Cardiac muscle cell (in vitro differentiated cells and primary cell): Measurements from ENCODE around the gene KIF14. TPM values are rescaled to one million over a fixed set of nuclear protein-coding genes. Genes with fewer than 3 reads are reported as not detected.

Experiments used
- DNase-seq, 2 donors: peaks; one replicate each; pipeline versions ENCODE4 v3.0.0 to v3.0.0-alpha.2; 2010 to 2017; ENCODE audit warnings: low read depth in 1 of 2, low spot score in 1 of 2
- H3K27ac ChIP-seq: fragments of 200-600 bp; sonication (generic); 2 replicates; pipeline ENCODE4 v1.5.1; 2016
- H3K27me3 ChIP-seq: fragments of 200-600 bp; sonication (generic); 2 replicates; pipeline ENCODE4 v1.6.0; 2016; ENCODE audit warnings: control low read depth
- H3K36me3 ChIP-seq: fragments of 200-600 bp; sonication (generic); 2 replicates; pipeline ENCODE4 v1.5.1; 2016; ENCODE audit warnings: control low read depth
- H3K4me1 ChIP-seq: fragments of 200-600 bp; sonication (generic); 2 replicates; pipeline ENCODE4 v1.8.1; 2017; ENCODE audit warnings: low read depth, mild to moderate bottlenecking, mixed run types
- H3K4me3 ChIP-seq: fragments of 200-600 bp; sonication (generic); 2 replicates; pipeline ENCODE4 v1.5.1; 2016; ENCODE audit warnings: mild to moderate bottlenecking
- H3K9me3 ChIP-seq: fragments of 200-600 bp; sonication (generic); 2 replicates; pipeline ENCODE4 v1.5.1; 2017; ENCODE audit warnings: low read depth, mild to moderate bottlenecking, control low read depth
- polyA plus RNA-seq: library from polyadenylated mRNA; unstranded; fragments of >200 nt; fragmentation: Nextera tagmentation; extraction: Ambion mirVana; gene quantifications from 2 replicates; pipeline ENCODE4 v1.2.1, GENCODE V29; 2016
- total RNA-seq: library from RNA; depleted of rRNA; stranded (reverse); fragments of >200 nt; gene quantifications from 2 replicates; pipeline ENCODE4 v1.2.3, GENCODE V29; 2016
- TF ChIP-seq, protein P1 (sequence below): IDR thresholded peaks from 2 replicates; pipeline ENCODE4 v1.5.1; 2012; ENCODE audit warnings: low read depth, mild to moderate bottlenecking, low read length

KIF14 gene
- total and polyA plus RNA-seq, 2 experiments from 2014 or later = 1.7 to 14.2 TPM

DNA sequence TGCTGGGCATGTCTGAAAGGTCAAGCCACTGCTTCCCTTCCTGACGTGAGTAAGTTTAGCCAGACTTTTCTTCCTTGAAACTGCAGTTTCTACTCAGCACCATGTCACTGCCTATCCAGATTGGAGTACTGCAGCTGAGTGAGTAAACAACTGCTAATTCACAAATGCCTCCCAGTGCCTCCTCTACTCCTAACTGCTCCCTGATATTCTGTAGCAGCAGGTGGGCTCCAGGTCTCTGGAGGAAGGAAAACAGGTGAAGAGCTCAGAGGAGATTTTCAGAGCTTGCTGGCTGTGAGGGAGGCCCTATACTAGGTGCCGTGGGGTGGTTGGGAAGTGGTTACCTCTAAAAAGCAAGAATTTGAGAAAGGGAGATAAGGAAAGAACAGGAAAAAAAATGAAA lies 96.5 kb downstream of the KIF14 start:
- Histone ChIP-seq H3K4me1 (no peaks in the 10 kb centered on the region), H3K9me3 (no peaks in the 10 kb centered on the region), H3K27me3 (no peaks in the 10 kb centered on the region), H3K27ac (no peak overlapping the region), H3K4me3 (no peak overlapping the region), H3K36me3 (no peaks in the 10 kb centered on the region)
- TF ChIP-seq, protein P1, sequence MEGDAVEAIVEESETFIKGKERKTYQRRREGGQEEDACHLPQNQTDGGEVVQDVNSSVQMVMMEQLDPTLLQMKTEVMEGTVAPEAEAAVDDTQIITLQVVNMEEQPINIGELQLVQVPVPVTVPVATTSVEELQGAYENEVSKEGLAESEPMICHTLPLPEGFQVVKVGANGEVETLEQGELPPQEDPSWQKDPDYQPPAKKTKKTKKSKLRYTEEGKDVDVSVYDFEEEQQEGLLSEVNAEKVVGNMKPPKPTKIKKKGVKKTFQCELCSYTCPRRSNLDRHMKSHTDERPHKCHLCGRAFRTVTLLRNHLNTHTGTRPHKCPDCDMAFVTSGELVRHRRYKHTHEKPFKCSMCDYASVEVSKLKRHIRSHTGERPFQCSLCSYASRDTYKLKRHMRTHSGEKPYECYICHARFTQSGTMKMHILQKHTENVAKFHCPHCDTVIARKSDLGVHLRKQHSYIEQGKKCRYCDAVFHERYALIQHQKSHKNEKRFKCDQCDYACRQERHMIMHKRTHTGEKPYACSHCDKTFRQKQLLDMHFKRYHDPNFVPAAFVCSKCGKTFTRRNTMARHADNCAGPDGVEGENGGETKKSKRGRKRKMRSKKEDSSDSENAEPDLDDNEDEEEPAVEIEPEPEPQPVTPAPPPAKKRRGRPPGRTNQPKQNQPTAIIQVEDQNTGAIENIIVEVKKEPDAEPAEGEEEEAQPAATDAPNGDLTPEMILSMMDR = no peak
- DNase-seq = no peak

DNA sequence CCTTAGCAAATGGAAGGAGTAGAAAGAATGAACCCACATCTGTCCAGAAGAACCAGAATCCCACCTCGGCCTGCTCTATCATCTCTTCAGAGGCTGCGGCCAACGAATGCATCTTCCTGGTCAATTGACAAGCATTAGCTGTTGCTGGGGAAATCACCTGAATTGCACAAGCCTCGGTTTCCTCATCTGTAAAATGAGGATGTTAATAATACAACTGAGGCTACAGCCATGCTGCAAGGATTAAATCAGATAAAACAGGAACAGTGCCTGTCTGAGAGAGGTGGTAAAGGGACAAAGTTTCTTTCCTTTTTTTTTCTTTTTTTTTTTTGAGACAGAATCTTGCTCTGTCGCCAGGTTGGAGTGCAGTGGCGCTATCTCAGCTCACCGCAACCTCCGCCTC lies 99.8 kb downstream of the KIF14 start:
- no peak for DNase-seq
- H3K27ac ChIP-seq = no peak overlapping the region
- H3K4me1 ChIP-seq = no peaks in the 10 kb centered on the region
- H3K36me3 ChIP-seq = no peaks in the 10 kb centered on the region
- TF ChIP-seq, protein P1 = no peak
- H3K4me3 ChIP-seq = no peak overlapping the region
- H3K9me3 ChIP-seq = no peaks in the 10 kb centered on the region
- no peaks in the 10 kb centered on the region for H3K27me3 ChIP-seq

DNA sequence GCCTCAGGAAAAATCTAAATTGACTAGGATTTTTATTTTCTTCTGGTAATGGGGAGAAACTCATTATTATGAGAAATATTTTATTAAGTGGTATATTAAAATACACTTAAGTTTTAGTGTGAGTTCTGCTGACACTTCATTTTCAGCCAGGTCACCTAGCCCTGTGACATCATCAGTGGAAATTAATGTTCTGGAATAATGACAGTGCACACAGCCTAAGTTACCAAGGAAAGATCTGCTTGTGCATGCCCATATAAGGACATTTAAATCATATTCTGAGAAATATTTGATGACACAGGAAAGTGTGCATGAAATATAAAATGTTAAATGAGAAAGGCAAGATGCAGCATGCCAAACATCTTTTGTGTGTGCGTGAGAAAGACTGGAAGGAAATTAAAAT lies 102.0 kb downstream of the KIF14 start:
- no peak overlapping the region for H3K27ac ChIP-seq
- no peaks in the 10 kb centered on the region for H3K36me3 ChIP-seq
- TF ChIP-seq, protein P1 = no peak
- no peaks in the 10 kb centered on the region for H3K27me3 ChIP-seq
- no peak overlapping the region for H3K4me3 ChIP-seq
- H3K9me3 ChIP-seq = no peaks in the 10 kb centered on the region
- no peaks in the 10 kb centered on the region for H3K4me1 ChIP-seq
- DNase-seq = no peak

DNA sequence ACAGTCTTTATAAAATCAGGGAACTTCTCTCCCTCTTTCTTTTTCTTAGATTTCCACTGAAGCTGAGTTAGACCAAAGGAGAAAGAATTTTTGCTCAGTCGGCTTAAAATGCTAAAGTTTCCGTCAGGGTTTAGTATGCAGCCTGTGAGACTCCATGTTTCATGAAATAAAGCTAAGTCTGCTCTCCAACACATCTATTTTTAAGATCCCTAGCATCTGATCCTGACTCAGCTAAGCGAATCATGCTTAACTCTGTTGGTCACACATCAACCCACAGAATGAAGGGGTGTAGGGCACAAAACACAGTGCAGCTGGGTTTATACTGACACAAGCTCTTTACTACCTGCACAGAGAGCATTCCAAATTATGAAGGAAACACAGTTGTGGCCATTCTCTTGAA lies 108.4 kb downstream of the KIF14 start:
- TF ChIP-seq, protein P1 = no peak
- Histone ChIP-seq H3K4me1 (no peaks in the 10 kb centered on the region), H3K36me3 (no peaks in the 10 kb centered on the region), H3K27ac (no peak overlapping the region), H3K27me3 (peaks cover 3% of the 10 kb centered on the region), H3K9me3 (no peaks in the 10 kb centered on the region), H3K4me3 (no peak overlapping the region)
- DNase-seq = peak in 1 of 2 donors; percentile 59

DNA sequence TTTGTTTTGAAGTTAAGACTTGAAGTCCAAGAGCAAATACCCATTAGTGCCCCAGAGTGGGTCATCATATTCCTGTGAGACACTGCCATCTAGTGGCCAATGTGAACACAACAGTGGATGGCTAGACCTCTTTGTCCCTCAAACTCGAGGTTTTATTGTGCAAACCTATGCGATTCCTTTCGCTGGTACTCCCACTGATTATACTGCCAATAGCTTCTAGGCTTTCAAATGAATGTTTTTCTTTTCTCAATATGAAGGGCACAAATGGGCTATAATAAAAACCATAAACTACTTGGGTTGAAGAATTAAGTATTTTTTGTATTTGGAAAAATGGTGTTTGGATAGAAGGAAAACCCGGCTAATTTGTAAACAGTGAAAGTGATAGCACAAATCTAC lies 110.3 kb downstream of the KIF14 start:
- TF ChIP-seq, protein P1 = peak; percentile 85
- peak; percentile 89 to 91 for DNase-seq
- Histone ChIP-seq H3K36me3 (no peaks in the 10 kb centered on the region), H3K27me3 (peaks cover 9% of the 10 kb centered on the region), H3K9me3 (no peaks in the 10 kb centered on the region), H3K27ac (no peak overlapping the region), H3K4me3 (no peak overlapping the region), H3K4me1 (no peaks in the 10 kb centered on the region)

DNA sequence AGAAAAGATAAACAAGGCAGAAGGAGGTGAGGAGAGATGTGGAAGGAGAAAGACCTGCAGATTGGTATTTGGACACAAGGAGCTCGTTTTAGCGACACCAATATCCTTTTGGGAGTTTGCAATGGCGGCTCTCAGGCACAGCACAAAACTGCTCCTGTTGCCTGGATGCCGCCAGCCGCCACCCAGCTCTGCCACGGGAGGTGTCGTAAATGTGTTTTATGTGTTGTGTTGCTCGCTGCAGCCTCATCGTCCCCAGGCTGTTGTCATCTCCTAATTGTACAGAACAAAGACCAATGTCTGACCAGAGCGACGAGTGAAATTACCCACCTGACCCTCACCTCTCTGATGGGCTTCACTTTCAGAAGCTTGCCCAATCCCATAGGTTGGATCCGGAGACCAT lies 114.1 kb downstream of the KIF14 start:
- no peak for DNase-seq
- TF ChIP-seq, protein P1 = no peak
- no peak overlapping the region for H3K27ac ChIP-seq
- peaks cover 5% of the 10 kb centered on the region for H3K27me3 ChIP-seq
- no peaks in the 10 kb centered on the region for H3K4me1 ChIP-seq
- no peak overlapping the region for H3K4me3 ChIP-seq
- no peaks in the 10 kb centered on the region for H3K36me3 ChIP-seq
- H3K9me3 ChIP-seq = no peaks in the 10 kb centered on the region
